Hepatic stellate cell (primary cell): ENCODE results near the gene ELP4.
"Not testable (repeated sequence)": the region's sequence is repeated elsewhere in the genome, so short reads cannot be mapped to it uniquely, and the experiment has no call there.

Source experiments
- DNase-seq: peaks from one replicate; pipeline ENCODE4 v3.0.0; 2011; ENCODE audit warnings: low spot score

ELP4 gene

GRCh38 chr11:31542862-31543261 lies 33.3 kb downstream of the ELP4 start:
- DNase-seq, result no peak

DNA sequence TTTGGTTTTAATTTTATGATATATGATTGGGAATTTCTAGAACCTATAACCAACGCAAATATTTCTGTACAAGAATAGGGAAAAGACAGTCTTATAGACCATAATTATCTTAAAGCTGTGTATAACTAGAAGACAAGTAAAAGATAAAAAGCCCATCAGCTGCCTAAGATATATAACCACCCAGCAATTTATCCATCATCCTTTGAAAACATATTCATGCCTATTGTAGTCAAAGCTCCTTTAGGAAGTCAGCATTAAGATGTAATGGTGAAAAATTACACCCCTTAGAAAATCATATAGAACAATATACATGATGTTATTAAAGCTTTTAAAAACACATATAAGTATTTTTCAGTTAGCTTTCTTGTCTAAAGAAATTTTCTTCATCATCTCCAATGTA lies 46.4 kb downstream of the ELP4 start:
- no peak for DNase-seq

DNA sequence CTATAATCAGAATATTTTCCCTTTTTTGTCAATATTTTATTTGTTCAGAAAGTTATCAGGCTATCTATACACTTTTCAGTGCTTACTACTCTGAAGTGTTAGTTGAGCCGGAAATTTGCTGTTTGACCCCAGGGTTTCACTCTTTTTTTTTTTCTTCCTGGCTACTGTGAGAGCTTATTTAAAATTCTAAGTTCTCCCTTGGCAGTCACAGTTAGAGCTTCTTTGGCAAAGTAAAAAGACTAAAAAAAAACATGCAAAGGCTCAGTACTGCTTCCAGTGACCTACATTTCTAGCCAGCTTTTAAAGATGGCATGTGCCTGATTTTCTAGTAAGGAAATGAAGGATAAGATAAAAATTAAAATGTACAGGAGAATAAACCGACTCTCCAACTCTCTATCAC lies 48.4 kb downstream of the ELP4 start:
- DNase-seq, result no peak

GRCh38 chr11:31560842-31561476 lies 51.4 kb downstream of the ELP4 start:
- DNase-seq, result no peak

- DNase-seq, result not testable (repeated sequence)
Observed at GRCh38 chr11:31564517-31564916, 55.0 kb downstream of the ELP4 start.

DNA sequence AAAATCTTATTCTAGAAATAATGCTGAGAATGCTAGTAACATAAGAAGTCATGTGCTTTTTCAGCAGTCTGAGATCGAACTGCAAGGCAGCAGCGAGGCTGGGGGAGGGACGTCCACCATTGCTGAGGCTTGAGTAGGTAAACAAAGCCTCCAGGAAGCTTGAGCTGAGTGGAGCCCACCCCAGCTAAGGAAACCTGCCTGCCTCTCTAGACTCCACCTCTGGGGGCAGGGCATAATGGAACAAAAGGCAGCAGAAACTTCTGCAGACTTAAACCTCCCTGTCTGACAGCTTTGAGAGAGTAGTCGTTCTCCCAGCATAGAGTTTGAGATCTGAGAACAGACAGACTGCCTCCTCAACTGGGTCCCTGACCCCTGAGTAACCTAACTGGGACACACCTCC lies 64.6 kb downstream of the ELP4 start:
- DNase-seq, result not testable (repeated sequence)

GRCh38 chr11:31575764-31576163 lies 66.2 kb downstream of the ELP4 start:
- not testable (repeated sequence) for DNase-seq

- not testable (repeated sequence) for DNase-seq
Observed at GRCh38 chr11:31579412-31579811, 69.8 kb downstream of the ELP4 start.

- DNase-seq, result no peak
Observed at GRCh38 chr11:31582697-31583096, 73.1 kb downstream of the ELP4 start.

GRCh38 chr11:31598454-31598853 lies 88.9 kb downstream of the ELP4 start:
- no peak for DNase-seq

DNA sequence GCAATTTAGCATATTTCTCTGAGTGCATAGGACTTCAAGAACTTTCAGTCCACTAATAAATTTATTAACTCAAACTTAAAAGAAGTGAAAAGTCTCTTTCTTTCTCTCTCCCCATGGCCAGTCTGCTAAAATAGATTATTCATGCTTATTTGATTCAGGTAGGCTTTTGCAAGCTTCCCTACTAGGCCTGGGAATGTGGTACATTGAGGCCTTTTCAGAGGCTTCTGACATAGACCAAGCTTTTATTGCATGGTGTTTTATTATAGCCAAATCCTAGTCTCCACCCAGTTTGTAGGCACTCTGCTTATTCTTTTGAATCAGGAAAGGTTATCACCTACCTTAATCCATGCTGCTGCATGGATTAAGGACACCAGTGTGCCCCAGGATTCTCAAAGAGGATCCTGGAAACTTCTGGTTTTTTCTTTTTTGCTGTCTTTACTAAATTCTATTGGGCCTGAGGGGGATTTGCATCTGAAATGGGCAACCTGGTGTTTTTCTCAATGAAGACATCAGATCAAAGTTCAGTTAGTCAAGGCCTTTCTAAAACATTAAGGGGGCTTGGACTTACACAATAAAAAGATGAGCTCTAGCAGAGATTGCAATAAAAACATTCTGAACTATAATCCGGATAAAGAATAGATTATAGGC lies 92.2 kb downstream of the ELP4 start:
- no peak for DNase-seq

DNA sequence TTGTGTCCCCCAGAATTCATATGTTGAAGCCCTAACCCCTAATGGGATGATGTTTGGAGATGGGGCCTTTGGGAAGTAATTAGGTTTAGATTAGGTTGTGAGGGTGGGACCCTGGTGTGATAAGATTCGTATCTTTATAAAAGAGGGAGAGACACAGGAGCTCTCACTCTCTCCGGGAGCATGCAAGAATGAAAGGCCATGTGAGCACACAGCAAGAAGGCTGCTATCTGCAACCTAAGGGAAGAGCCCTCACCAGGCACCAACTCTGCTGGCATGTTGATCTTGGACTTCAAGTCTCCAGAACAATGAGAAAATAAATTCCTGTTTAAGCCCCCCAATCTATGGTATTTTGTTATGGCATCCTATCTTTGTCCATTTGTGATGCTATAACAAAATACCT lies 97.3 kb downstream of the ELP4 start:
- DNase-seq, result no peak

- no peak for DNase-seq
Observed at GRCh38 chr11:31607914-31608313, 98.3 kb downstream of the ELP4 start.

DNA sequence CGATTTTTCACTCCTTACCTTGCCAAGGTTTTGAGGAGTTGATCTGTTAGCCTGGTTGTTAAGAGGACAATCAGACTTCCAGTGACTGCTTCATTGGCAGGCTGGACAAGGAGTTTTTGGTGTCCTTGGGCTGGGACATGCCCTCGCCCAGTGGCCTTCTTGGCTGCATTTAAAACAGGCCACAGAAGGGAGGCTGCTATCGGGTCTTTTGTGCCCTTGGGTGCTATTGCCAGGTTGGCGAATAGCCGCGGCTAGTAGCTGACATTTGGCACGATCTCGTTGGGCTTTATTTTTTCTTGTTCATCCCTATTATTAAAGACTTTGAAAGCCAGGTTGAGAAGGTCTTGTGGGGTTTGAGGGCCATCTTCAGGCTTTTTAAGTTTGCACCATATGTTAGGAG lies 99.4 kb downstream of the ELP4 start:
- no peak for DNase-seq

- no peak for DNase-seq
Observed at GRCh38 chr11:31610544-31610943, 101.0 kb downstream of the ELP4 start.

DNA sequence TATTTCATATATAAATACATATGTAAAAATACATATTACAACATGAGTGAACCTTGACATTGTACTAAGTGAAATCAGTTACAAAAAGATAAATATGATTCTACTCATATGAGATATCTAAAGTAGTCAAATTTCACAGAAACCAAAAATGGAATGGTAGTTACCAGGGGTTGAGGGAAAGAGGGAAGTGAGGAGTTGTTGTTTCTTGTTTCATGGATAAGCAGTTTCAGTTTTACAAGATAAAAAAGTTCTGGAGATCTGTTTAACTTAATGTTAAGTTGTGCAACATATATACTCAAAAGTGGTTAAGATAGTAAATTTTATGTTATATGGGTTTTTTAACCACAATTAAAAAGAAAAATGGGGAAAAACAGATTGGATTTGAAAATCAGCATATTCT lies 107.7 kb downstream of the ELP4 start:
- DNase-seq, result no peak

DNA sequence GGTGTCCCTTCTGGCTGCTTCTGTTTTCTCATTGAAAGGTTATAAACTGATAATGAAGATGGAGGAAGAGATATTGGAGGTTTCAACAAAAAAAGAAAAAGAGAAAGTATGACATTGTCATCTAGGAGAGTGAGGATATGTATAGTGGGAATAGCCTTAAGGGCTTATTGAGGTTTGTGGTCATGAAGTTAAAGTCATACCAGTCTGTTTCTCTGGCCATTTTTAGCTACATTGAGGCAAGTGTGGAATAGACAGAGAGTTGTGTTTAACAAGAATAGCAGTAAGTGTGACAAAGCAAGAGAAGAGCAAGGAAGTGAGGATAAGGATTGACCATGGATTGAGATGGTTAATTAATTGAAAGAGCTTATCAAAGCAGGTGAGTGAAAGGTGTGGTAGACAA lies 110.4 kb downstream of the ELP4 start:
- no peak for DNase-seq

GRCh38 chr11:31620434-31620833 lies 110.9 kb downstream of the ELP4 start:
- DNase-seq, result no peak

GRCh38 chr11:31625868-31626267 lies 116.3 kb downstream of the ELP4 start:
- no peak for DNase-seq

- DNase-seq, result no peak
Observed at GRCh38 chr11:31628111-31628510, 118.5 kb downstream of the ELP4 start.

DNA sequence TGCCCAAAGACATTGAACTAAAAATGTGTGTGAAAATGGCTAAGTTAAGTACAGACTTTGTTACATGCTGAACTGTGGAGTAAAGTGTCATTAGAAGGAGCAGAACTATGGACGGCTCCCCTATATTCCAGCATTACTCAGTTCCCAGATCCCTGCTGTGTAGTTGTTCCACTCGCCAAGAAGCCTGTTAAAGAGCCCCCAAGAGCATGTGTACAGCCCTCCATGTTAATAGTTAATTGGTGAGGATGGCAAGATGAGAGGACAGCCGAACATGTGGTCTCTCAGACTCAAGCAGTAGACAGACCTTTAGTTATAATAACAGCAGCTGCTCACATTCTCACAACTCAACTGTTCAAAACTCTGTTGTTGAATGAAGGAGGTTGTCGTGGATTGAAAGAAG lies 127.4 kb downstream of the ELP4 start:
- DNase-seq, result no peak

DNA sequence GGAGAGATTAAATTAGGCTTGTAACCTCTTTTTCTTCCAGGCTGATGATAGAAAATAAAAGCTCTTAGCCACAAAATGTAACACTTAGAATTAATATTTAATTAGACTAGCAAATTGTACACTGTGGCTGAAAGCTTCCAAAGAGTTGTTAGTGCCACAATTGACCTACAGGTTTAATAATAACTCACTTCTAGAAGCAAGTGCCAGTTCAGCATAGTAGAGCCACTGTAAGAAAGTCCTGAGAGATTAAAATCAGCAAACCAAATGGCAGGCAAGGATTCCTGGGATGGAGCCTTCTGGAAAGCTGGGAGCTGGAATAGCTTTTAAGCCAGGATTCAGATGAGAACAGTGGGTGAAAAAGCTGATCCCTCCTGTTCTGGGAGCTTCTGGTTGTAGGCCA lies 131.0 kb downstream of the ELP4 start:
- no peak for DNase-seq

DNA sequence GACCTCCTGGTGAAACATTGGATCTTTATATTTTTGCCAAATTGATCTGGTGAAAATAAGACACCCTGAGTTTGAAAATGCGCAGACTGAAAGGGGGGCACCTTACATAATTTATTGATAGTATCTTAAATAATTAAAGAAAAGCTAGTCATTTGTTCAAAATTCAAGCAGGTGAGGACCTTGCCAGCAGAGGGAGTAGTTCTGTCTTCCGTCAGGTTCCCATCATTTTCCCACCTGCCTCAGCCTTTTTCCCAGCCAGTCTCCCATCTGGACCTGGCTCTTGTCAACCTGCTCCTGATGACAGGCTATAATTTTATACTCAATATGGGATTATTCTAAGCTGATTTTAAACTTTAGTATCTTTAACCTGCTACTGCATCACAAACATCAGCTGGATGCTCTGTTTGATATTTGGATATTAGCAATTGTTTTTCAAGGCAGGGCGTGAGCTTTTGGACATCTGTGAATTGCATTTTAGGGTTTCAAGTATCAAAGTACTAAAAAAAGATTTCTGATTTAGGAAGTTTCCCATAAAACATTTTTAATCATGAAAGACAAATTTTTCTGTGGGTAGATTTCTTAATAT lies 132.0 kb downstream of the ELP4 start:
- DNase-seq, result no peak

GRCh38 chr11:31643857-31644256 lies 134.3 kb downstream of the ELP4 start:
- DNase-seq, result no peak
